ENCODE measurements around the gene JMJD1C. TPM values are rescaled to one million over a fixed set of nuclear protein-coding genes. Genes with fewer than 3 reads are reported as not detected.

JMJD1C gene
- total RNA-seq, 1 experiment from 2014 or later = 66.3 TPM

DNA sequence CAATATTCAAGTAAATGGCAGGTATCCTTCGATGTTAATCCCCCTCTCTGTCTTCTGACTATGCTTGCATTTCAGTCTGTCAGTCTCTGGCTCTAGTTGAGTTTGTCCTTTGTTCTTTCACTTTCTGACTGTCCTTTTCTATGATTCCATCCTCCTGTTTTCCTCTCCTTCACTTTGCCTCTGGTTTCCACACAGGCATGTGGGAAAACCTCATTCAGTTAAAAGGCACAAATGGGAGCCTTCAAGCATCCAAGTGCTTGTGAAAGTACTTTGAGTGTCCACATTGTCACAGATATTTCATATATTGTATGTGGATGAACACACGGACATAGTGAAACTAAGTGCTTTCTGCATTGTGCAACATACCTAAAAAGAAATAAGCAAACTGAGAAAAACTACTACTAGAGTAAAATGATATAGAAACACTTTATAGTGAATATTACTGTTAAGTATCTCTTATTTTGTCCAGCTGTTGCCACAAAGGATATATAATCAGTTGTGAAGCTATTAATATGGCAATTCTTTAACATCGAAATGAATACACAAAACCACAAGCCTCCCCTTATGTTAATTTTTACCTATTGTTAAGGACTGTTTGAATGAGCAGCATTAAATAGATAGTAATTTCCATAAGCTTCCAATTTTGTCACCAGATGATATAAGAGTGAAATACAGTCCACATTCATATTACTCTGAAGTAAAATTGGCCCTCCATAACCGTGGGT is 260.9 kb downstream of the JMJD1C start:
- TF ChIP-seq JUND (IDR thresholded peaks at IDR 0.05) = no peak
- H3K27ac ChIP-seq (ENCODE audit: low read depth, low read length) = no peak overlapping the region
- H3K4me1 ChIP-seq (ENCODE audit: control insufficient read depth in 1 of 2, insufficient read depth in 2 of 2, low read length in 2 of 2) = no peaks in the 10 kb centered on the region
- ATAC-seq (no peak), DNase-seq (ENCODE audit: low read depth, low spot score) (no peak)
- H3K9me3 ChIP-seq (ENCODE audit: control insufficient read depth in 1 of 2, insufficient read depth in 1 of 2, low read depth in 1 of 2, low read length in 2 of 2) = no peaks in the 10 kb centered on the region
- no TSS peak for BruUV-seq (replicated peaks)
- CTCF ChIA-PET = no interaction called here
- peaks cover 23% of the 10 kb centered on the region for H3K79me2 ChIP-seq (ENCODE audit: insufficient read depth, low read length)
- H2AFZ ChIP-seq (ENCODE audit: low read depth, low read length, poor library complexity, severe bottlenecking) = no peak overlapping the region
- H4K20me1 ChIP-seq (ENCODE audit: insufficient read depth) = peaks cover 4% of the 10 kb centered on the region
- H3K4me3 ChIP-seq (replicated peaks in 1 of 2; ENCODE audit: low read depth in 1 of 2, low read length in 2 of 2) = no peak overlapping the region
- H3K9ac ChIP-seq (ENCODE audit: low read length) = no peak overlapping the region
- POLR2A ChIA-PET = no interaction called here
- no peak overlapping the region for H3K4me2 ChIP-seq (ENCODE audit: low read length)
- RAD21 ChIA-PET (ENCODE audit: low non-redundant PET in 1 of 2, low total read pairs in 2 of 2, uncharacterized antibody in 2 of 2, unreplicated experiment in 2 of 2) = no interaction called here
- H3K9me2 ChIP-seq (ENCODE audit: insufficient read depth) = no peaks in the 10 kb centered on the region
- intact Hi-C loops (cut with micrococcal nuclease) = no loop called here
- peaks cover 13% of the 10 kb centered on the region in 2 experiments; a peak in 3 of 4 replicates for H3K36me3 ChIP-seq (ENCODE audit: control insufficient read depth in 1 of 2, insufficient read depth in 2 of 2, low read length in 2 of 2)
- H3K27me3 ChIP-seq (ENCODE audit: insufficient read depth, low read length) = no peaks in the 10 kb centered on the region

DNA sequence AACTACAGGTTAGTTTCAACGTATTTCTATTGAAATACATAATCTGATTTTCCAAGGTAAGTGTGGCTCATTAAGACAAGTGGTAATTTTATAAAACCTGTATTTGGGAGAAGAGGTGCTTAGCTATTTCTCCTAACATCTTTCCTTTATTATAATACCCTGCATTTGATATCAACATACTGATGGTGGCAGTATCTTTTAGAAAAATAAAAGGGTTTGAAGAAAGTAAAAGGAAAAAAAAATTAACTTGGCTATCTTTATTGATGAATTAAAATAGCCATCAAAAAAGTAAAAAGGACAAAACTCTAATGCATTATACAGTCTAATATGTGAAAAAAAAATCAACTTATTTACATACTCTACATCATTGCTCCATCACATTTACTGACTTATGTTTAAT is 264.7 kb downstream of the JMJD1C start:
- ChIA-PET POLR2A (no interaction called here), CTCF (interaction anchor here (1.1 to 2.0 kb wide), 2 partner anchors 16 to 519 kb away, joined by 4 to 5 read pairs; no protein-coding TSS in a partner anchor), RAD21 (ENCODE audit: low non-redundant PET in 1 of 2, low total read pairs in 2 of 2, uncharacterized antibody in 2 of 2, unreplicated experiment in 2 of 2) (no interaction called here)
- no peak overlapping the region for H3K4me3 ChIP-seq (replicated peaks in 1 of 2; ENCODE audit: low read depth in 1 of 2, low read length in 2 of 2)
- H3K4me2 ChIP-seq (ENCODE audit: low read length) = no peak overlapping the region
- DNase-seq (ENCODE audit: low read depth, low spot score) (no peak), ATAC-seq (no peak)
- no peaks in the 10 kb centered on the region for H3K27me3 ChIP-seq (ENCODE audit: insufficient read depth, low read length)
- intact Hi-C loops (cut with micrococcal nuclease) = no loop called here
- H3K36me3 ChIP-seq (ENCODE audit: control insufficient read depth in 1 of 2, insufficient read depth in 2 of 2, low read length in 2 of 2) = peaks cover 0 to 15% of the 10 kb centered on the region in 2 experiments; a peak in 2 of 4 replicates
- H3K9me2 ChIP-seq (ENCODE audit: insufficient read depth) = no peaks in the 10 kb centered on the region
- H3K4me1 ChIP-seq (ENCODE audit: control insufficient read depth in 1 of 2, insufficient read depth in 2 of 2, low read length in 2 of 2) = no peaks in the 10 kb centered on the region
- H4K20me1 ChIP-seq (ENCODE audit: insufficient read depth) = peaks cover 4% of the 10 kb centered on the region
- H3K9me3 ChIP-seq (ENCODE audit: control insufficient read depth in 1 of 2, insufficient read depth in 1 of 2, low read depth in 1 of 2, low read length in 2 of 2) = no peaks in the 10 kb centered on the region
- H3K9ac ChIP-seq (ENCODE audit: low read length) = no peak overlapping the region
- TF ChIP-seq FOSL1 (IDR thresholded peaks at IDR 0.05; ENCODE audit: low read depth) = no peak
- no peak for TF ChIP-seq POLR2AphosphoS5 (IDR thresholded peaks at IDR 0.05; ENCODE audit: low read depth, low read length)
- TF ChIP-seq YY1 (IDR thresholded peaks at IDR 0.05; ENCODE audit: extremely low read depth, insufficient replicate concordance, low read depth, low read length) = no peak
- H3K79me2 ChIP-seq (ENCODE audit: insufficient read depth, low read length) = peaks cover 18% of the 10 kb centered on the region
- H3K27ac ChIP-seq (ENCODE audit: low read depth, low read length) = no peak overlapping the region
- no TSS peak for BruUV-seq (replicated peaks)
- no peak overlapping the region for H2AFZ ChIP-seq (ENCODE audit: low read depth, low read length, poor library complexity, severe bottlenecking)

All from HCT116 (cell line).